Measurements from ENCODE around the gene TWIST2.

GRCh38 chr2:238802957-238803356, 44.9 kb upstream of the TWIST2 start:
- TF ChIP-seq POLR2A (IDR thresholded peaks at IDR 0.05; ENCODE audit: low read depth, low read length) (no peak), POLR2AphosphoS5 (IDR thresholded peaks at IDR 0.05; ENCODE audit: low read depth, low read length) (no peak)

Measured in GM12892 (cell line).